Amniotic stem cell (primary cell): ENCODE measurements around the gene FOXJ2.
"Not testable (repeated sequence)": the region's sequence is repeated elsewhere in the genome, so short reads cannot be mapped to it uniquely, and the experiment has no call there.

Source experiments
- DNase-seq: peaks from one replicate; lab custom pipeline; 2025; lab: John Stamatoyannopoulos, UW

The FOXJ2 gene

DNA sequence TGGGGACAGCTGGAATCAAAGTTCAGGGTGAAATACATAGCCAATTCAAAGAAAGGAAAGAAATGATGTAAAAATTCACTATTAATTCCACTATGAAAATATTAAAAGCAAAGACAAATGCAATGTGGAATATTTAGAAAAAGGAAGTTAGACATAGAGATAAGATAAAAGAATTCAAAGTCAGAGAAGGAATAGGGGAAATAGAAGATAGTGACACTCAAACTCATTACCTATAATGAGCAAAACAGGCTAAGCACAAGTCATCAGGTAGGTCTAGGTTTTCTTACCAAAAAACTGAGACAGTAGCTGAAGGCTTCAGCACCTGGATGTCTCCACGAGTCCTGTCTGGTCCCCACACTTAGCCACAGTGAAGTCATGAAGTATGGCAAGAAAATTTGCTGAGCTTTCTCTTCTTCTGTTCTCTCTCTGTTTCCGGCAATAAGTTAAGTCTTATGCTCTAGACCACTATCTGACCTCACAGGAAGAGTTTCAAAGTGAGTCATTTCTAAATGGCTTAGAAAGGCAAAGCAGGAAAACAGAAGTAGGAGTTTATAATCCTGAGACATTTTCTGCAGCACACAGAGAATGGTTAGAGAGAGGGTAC, 33.6 kb downstream of the FOXJ2 start, which contains the start of gene C3AR1:
Gene C3AR1 (minus strand): TSS at position 369 of the 604 bp plus-strand sequence. CDS start 6,174 bp downstream, outside the sequence.
- peak; percentile 29 for DNase-seq

DNA sequence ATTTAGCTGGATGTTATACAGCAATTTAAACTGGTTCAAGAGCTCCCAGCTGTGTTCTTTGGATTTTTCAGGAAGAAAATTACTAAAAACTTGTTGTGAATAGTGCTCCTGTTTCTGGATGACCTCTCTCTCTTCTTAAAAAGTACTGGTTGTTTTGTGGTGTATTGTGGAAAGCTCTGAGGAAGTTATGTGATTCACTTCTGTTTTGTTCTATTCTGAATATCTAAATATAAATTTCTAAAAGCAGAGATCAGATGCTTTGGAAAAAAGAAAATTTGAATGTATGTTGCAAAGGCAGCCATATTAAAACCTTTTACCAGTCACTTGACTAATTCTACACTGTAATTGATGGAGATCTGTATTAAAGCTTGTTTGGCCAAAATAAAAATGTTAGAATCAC, 37.1 kb downstream of the FOXJ2 start:
- no peak for DNase-seq

DNA sequence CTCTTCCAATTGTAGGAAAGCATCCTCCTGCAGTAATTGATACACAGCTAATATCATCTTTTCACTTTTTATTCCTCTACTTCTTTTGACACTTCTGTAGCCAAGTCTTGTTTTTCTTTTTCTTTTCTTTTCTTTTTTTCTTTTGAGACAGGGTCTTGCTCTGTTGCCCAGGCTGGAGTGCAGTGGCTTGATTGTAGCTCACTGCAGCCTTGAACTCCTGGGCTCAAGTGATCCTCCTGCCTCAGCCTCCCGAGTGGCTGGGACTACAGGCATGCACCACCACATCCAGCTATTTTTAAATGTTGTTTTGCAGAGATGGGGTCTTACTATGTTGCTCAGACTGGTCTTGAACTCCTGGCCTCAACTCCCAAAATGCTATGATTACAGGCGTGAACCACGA, 39.3 kb downstream of the FOXJ2 start:
- DNase-seq: not testable (repeated sequence)

DNA sequence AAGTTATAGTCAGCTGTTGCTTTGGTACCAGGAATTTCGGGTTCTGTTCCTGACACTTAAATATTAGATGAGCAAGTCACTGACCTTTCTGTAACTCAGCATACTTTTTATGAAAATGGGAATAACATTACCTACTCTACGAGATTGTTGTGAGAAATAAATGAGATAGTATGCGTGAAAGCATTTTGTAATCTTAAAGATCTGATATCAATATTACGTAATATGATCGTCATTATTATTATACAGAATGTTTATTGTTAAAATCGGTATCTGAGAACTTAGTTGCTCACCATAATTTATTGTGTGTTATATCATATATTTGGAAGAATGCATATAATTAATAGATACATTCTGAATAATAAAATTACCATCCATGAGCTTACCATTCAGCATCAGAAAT, 43.4 kb downstream of the FOXJ2 start:
- DNase-seq: no peak

DNA sequence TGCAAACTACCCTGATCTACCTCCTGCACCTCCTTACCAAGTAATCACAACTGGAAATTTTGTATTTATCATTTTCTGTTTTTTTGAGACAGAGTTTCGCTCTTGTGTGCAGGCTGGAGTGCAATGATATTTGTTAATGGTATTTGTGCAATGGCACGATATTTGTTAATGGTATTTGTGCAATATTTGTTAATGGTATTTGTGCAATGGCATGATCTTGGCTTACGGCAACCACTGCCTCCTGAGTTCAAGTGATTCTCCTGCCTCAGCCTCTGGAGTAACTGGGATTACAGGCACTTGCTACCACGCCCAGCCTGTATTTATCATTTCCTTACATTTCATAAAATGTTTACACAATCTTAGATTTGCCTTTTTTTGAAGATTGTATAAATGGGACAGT, 43.9 kb downstream of the FOXJ2 start:
- DNase-seq: no peak

DNA sequence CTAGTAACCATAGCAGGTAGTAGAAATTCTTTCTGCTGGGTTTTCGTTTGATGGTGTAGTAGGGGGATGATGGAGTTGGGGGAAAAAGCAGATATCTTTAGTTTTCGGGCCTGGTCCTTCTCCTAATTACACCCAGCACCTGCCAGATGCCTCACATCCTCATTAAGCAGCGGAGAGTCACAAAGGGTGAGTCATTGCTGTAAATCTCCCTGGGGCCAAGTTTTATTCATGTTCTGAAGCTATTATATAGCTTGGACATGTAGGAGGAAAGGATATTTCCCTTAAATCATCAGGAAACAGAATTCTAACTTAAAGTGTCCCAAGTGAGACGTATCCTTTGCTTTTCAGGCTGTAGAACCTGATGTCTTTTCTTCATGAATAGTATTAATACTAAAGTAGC, 44.7 kb downstream of the FOXJ2 start:
- DNase-seq: peak; percentile 13

DNA sequence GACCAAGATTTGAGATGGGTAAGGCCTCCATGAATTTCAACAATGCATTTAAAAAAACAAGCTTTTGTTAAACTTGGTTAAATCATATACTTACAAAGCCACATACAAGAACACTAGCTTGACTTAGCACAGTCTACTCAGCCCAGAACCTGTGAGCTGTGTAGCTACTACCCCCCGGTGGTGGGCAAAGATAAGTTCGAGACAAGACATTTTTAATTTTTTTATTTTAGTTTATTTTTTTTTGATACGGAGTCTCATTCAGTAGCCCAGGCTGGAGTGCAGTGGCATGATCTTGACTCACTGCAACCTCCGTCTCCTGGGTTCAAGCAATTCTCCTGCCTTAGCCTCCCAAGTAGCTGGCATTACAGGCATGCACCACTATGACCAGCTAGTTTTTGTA, 45.9 kb downstream of the FOXJ2 start:
- DNase-seq: peak; percentile 71

DNA sequence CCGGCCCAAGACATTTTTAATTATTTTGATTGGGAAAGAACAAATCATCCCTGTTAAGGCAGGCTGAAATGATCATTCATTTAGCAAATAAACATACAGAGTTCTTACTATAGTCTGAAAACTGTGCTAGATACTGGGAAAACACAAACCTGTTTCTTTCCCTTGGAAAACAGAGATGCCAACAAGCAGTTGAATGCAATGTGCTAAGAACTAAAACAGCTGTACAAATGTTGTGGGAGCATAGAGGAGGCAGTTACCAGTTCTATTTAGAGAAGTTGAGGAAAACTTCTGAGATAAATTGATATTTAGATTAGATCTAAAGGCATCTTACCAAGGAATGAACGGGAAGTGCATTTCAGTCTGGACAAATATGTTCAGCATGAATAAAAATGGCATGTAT, 46.4 kb downstream of the FOXJ2 start:
- no peak for DNase-seq

DNA sequence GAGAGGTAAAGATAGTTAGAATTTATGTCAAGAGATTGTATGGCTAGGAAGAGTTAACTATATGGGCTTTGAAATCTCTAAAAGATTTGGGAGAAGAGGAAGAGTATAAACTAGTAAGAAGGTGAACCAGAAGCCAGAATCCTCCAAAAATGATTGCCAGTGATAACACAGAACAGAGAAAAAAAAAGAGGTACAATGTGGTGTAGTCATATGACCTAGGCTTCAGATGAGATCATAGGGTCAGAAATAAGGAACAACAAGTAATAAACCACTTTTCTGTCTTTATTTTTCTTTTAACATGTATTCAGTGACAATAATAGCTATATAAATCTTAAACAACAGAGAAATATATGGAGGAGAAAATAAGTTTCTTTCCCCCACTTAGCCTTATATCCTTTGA, 47.6 kb downstream of the FOXJ2 start:
- DNase-seq: no peak

DNA sequence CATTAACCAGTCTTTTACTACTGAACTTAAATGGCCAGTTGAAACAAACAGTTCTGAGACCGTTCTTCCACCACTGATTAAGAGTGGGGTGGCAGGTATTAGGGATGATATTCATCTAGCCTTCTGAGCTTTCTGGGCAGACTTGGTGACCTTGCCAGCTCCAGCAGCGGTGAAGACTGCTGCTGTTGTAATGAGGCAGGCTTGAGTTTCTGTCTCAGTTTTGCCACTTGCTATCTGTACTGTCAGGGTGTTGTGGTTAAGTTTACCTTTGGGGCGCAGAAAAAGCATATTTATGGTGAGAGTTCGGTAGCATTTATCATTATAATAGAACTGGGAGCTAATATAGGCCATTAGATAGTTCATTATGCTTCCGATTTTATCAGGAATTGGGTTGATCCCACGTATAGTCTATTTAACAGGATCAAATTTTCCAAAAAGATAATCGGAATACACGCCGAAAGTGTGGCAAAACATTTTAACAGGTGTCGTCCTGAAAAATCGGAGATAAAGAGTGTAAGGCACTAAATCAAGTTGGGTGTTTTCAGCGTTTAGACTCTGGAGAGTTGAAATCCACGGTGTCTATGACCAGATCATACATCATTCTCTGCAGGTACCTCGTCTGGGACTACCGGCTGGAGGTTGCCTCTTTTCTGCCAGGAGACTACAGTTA, 48.9 kb downstream of the FOXJ2 start:
- DNase-seq: no peak

DNA sequence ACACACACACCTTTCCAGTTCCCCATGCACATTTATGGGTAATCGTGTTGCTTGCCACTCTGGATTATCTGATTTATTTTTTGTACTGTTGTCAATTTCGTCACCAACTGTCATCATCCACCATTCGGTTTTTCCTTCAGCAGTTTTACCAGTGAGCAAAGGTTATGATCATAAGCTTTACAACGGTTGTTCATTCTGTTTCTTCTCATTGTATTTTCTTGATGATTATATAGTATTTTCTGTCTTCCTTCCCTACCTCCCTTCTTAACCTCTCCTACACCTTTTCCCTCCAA, 50.2 kb downstream of the FOXJ2 start:
- DNase-seq: no peak

DNA sequence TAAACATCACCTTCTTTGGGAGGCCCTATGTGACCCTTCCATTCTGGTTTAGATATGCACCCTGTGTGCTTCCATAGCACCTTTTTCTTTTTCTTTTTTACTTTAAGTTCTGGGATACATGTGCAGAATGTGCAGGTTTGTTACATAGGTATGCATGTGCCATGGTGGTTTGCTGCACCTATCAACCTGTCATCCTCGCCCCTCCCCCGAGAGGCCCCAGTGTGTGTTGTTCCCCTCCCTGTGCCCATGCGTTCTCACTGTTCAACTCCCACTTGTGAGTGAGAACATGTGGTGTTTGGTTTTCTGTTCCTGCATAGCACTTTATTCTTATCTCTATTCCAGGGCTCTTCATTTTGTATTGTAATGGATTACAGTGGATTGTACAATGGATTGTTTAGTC, 51.8 kb downstream of the FOXJ2 start:
- not testable (repeated sequence) for DNase-seq

DNA sequence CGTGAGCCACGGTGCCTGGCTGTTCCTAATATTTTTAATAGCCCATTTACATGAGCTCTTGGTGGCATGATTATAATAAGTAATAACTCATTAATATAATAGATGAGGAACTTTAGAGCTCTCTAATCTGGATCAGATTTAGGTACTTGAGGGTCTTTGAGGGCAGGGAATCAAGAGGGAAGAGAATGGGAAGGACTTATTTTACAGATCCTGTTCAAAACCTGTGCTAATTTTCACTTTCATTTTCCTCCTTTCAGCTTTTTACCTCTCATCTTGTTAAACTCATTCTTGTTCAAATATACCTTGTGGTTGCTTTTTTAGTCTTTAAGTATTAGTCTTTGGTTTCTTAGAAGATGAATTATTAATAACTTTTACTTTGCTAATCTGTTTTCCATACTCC, 55.1 kb downstream of the FOXJ2 start:
- no peak for DNase-seq

DNA sequence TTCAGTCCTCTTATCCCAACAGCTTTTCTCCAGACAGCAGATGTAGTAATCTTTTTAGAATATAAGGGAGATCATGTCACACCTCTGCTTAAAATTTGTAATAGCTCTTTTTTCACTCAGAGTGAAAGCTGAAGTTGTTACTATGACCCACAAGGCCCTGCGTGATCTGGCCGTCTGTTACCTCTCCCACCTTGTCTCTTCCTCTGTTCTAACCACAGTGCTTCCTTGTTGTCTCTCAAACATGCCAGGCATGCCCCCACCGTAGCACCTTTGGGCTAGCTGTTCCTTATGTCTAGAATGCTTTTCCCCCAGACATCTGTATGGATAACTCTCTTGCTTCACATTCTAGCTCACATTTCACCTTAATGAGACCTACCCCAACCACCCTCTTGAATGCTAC, 56.1 kb downstream of the FOXJ2 start:
- no peak for DNase-seq

DNA sequence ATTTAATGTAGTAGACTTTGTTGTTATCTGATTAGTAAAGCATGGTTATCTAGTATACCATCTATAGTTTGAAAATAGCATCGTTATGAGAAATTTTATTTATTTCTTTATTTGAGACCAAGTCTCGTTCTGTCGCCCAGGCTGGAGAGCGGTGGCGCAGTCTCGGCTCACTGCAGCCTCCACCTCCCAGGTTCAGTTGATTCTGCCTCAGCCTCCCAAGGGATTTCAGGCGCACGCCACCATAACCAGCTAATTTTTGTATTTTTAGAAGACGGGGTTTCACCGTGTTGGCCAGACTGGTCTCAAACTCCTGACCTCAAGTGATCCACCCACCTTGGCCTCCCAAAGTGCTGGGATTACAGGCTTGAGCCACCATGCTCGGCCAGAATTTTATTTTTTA, 56.8 kb downstream of the FOXJ2 start:
- DNase-seq: not testable (repeated sequence)

DNA sequence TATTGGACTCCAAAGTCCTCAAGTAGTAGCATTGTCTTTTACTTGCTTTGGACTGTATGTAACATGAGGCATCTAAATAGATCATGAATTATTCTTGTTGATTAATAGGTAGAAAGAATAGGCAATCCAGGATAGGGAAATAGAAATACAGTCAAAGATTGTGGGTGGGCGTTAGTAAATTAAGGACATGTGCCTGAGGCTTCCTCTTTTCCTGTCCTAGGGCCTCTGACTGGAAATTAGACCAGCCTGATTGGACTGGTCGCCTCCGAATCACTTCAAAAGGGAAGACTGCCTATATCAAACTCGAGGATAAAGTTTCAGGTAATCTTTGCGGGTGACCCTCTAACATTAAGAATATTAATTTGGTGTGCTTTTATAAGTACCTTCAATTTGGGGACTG, 57.2 kb downstream of the FOXJ2 start:
- DNase-seq: no peak

DNA sequence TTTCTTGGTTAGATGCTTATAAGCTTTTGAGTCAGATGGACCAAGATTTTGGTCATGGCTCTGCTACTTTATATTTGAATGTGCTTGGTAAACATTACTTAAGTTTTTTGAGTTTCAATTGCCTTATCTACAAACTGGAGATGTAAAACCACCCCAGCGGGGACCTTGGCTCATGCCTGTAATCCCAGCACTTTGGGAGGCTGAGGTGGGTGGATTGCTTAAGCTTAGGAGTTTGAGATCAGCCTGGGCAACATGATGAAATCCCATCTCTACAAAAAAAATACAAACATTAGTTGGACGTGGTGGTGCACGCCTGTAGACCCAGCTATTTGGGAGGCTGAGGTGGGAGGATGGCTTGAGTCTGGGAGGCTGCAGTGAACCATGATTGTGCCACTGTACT, 60.8 kb downstream of the FOXJ2 start:
- DNase-seq: no peak

DNA sequence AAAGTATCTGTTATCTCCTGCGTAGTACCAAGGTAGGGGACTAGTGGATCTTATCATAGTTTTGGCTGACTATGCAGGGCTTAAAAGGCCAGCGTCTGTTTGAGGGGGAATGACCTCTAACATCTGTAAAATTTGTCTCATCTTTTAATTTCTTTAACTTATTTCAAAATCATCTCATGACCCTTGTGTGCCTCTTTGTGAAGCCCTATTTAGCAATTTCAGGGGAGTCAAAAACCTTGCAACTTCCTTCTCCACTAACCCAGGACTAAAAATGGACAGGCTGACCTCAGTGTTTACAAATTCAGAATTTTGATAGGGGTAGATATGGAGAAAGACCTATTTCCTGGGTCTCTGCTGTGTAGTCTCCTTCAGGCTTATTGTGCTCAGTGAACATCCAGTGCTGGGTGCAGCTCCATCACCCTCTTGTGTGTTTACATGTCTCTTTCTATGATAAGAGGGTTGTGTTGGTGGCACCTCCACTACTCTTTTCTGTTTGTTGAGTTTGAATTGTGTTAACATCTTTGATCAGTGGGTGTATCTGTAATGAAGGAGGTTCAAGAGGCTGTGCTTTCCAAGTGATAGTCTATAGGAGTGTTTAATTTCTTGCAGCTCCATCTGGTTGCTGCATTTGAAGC, 63.9 kb downstream of the FOXJ2 start:
- no peak for DNase-seq

DNA sequence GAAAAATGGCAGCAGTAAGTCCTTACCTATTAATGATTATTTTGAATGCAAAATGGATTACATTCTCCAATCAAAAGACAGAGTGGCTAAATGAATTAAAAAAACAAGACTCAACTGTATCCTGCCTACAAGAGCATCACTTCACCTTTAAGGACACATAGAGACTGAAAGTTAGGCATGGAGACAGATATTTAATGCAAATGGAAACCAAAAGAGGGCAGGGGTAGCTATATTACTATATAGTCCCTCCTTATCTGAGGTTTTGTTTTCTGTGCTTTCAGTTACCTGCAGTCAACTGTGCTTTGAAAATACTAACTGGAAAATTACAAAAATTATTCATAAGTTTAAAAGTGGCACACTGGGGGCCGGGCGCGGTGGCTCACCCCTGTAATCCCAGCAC, 66.7 kb downstream of the FOXJ2 start:
- DNase-seq: no peak
